Epithelial cell of esophagus (primary cell): Measurements from ENCODE around the gene PERCC1.

Experiments used
- DNase-seq: peaks from one replicate; pipeline ENCODE4 v3.0.0; 2010; ENCODE audit warnings: low read depth
- H3K4me3 ChIP-seq: 2 replicates; pipeline ENCODE4 v1.5.1; 2011; ENCODE audit warnings: mild to moderate bottlenecking, low read length, control low read depth
- TF ChIP-seq, protein P1 (sequence below): IDR thresholded peaks from 2 replicates; pipeline ENCODE4 v1.5.1; 2011; ENCODE audit warnings: low read depth, mild to moderate bottlenecking, low read length, control low read depth, inconsistent platforms; ENCODE audit not compliant: insufficient read depth; ENCODE audit errors: missing control alignments

PERCC1 gene

DNA sequence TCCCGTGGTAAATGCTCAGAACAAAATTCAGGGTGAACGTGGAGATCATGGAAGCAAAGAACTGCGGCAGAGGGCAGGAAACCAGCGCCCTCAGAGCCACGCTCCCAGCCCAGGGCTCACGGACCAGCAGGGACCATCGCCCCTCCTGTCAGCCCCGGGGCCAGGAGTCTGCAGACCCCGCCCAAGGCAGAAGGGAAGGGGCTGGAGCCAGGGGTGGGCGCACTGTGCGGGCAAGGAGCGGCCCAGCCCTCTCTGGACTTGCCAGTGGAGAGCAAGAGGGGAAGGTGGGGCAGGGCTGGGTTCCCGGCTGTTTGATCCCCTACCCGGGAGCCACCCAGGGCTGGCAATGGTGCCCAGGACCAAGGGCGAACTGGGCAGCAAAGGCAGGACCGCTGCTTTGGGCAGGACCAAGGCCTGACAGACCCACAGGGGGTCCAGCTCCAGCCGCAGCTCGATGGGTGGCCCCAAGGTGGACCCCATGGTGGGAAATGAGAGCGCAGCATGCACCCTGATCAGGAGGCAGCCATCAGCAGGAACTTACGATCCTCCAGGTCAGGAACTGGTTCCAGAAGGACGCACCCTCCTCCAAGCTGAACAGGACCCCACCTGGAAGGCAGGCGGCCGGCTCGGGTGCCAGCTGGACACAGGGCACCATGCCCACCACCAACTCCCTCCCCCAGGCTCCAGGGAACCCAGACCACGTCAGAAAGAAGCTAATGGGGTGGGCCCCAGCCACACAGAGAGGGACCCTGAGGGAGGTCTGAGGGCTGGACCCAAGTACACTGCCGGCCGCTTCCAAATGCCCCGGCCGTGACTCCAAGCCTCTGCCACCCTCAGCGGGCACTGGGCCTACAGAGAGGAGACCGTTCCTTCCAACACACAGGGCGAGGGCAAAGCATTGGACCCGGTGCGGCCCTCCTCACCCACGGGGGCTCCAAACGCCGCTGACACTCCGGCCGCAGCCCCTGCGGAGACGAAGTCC lies 24.6 kb downstream of the PERCC1 start:
- no peak for DNase-seq
- H3K4me3 ChIP-seq: no peak overlapping the region
- TF ChIP-seq, protein P1, sequence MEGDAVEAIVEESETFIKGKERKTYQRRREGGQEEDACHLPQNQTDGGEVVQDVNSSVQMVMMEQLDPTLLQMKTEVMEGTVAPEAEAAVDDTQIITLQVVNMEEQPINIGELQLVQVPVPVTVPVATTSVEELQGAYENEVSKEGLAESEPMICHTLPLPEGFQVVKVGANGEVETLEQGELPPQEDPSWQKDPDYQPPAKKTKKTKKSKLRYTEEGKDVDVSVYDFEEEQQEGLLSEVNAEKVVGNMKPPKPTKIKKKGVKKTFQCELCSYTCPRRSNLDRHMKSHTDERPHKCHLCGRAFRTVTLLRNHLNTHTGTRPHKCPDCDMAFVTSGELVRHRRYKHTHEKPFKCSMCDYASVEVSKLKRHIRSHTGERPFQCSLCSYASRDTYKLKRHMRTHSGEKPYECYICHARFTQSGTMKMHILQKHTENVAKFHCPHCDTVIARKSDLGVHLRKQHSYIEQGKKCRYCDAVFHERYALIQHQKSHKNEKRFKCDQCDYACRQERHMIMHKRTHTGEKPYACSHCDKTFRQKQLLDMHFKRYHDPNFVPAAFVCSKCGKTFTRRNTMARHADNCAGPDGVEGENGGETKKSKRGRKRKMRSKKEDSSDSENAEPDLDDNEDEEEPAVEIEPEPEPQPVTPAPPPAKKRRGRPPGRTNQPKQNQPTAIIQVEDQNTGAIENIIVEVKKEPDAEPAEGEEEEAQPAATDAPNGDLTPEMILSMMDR: no peak

DNA sequence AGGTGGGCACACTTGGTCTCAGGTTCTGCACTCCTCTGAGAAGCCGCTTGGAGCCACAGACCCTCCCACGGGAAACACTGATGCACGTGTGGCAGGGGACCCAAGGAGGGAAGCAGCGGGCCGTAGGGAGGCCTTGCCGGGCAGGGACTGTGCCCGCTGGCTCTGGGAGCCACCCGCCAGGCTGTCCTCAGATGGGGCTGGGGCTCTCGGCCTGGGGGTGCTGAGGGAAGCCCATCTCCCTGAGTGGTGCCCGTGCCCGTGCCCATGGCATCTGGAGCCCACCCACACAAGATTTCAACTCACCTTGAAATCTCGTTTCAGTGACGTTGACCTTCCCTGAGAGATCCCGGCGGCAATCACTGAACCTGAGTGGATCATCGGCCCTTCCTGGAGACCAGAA lies 26.1 kb downstream of the PERCC1 start:
- TF ChIP-seq, protein P1: no peak
- no peak for DNase-seq
- H3K4me3 ChIP-seq: no peak overlapping the region

DNA sequence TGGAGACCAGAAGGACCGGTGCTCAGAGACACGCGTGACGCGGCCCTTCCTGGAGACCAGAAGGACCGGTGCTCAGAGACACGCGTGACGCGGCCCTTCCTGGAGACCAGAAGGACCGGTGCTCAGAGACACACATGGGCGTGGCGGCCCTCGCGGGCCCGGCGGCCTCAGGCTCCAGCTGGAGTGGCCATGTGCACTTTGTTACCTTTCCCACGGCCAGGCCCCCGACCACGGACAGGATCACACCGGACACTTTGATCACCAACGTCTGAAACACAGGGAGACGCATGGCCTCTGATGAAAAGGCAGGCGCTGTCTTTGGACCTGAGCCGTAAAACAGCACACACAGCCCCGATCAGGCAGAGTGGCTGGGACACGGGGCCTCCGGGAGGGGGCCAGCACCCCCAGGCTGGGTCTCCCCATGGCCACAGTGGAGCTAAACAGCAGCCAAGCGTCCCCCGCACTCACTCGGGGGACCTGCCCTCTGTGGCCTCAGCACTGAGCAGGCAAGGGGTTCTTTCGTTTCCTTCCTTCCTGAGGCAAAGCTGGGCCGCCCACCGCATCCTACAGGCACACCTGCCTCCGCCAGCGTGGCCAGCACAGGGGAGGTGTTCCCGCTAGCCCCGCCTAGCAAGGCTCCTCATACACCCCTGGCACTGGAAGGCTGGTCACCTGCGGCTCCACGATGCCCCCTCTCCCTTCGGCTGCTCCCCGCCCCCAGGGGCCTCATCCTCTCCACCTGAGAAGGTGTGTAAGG lies 26.8 kb downstream of the PERCC1 start:
- no peak for DNase-seq
- H3K4me3 ChIP-seq: no peak overlapping the region
- TF ChIP-seq, protein P1: no peak

DNA sequence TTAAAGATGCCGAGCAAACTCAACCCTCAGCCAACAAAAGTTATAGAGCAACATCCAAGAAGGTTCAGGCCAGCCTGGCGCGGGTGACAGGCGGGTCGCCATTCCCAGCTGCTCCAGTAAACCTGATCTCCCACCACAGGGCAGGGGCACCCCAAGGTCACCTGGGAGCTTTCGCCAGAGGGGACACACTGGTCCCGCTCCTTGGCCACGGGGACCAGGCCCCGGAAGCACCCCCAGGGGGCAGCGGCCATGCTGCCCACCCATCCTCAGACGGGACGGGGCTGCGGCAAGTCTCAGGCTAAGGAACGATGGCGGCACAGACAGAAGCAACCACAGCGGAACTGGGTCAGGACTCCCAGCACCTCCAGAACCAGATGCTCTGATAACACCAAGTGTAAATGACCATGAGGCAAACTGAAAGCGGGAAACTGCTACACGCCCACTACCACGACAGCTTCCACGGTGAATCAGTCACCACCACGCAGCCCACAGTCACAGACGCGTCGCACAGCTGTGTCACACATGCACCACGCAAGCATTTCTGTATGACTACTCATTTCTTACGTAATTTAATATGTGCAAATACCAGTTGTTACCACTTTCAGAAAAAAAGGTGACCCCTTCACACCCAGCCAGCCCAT lies 27.6 kb downstream of the PERCC1 start:
- DNase-seq: no peak
- TF ChIP-seq, protein P1: no peak
- no peak overlapping the region for H3K4me3 ChIP-seq

DNA sequence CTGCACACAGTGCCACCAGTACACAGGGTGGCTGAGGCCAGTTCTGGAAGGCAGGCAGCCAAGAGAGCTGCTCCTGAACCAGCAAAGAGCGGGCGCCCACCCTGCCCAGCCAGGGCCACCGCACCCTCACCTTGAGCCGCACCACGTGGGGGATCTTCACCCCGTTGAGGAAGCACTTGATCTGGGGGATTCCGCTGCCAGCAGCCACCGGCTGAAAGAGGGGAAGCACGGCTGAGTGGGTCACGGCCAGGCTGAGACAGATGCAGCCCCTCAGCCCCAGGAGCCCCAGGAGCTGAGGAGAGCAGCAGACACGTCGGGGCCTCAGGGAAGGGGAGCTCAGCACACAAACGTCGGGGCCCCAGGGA lies 28.1 kb downstream of the PERCC1 start:
- DNase-seq: no peak

DNA sequence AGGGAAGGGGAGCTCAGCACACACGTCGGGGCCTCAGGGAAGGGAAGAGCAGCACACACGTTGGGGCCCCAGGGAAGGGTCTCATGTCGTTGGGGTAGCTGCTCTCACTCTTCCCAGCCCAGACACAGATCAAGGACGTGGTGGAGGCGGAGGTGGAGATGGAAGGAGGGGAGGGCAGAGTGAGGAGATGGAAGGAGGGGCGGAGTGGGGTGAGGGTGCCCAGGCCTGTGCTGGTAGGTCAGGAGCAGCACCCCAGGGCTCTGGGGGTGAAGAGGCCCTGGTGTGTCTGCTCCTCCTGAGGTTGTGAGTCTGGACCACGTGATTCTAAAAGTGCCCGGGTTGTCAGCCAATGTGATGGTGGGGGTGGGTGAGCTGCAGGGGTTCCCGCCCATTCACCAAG lies 29.1 kb downstream of the PERCC1 start:
- TF ChIP-seq, protein P1: no peak
- no peak for DNase-seq
- no peak overlapping the region for H3K4me3 ChIP-seq

More for the DNA sequence above, 28.1 kb downstream of the PERCC1 start:
- TF ChIP-seq, protein P1: no peak
- H3K4me3 ChIP-seq: no peak overlapping the region
